ENCODE results near the gene MEF2B.

DNA sequence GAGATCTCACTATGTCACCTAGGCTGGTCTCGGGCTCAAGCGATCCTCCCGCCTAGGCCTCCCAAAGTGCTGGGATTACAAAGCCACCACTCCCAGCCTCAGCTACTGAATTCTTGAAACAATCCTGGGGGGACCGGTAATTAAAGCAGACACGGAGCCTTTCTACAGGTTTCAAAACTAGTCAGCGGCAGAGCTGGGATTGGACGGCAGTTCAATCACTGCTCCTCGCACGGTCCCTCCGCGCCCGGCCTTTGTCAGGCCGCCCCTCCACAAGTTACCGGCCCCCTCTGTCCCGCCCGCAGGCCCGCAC, 21.7 kb upstream of the MEF2B start:
- TF ChIP-seq CTCF (IDR thresholded peaks at IDR 0.05; ENCODE audit: insufficient read depth, low read length, poor library complexity, severe bottlenecking): no peak
- TF ChIP-seq EZH2phosphoT487 (conservative IDR thresholded peaks at IDR 0.05; ENCODE audit: low read length): no peak

All from SU-DHL-6 (cell line).